Left ventricle myocardium inferior (tissue), 1 donor: ENCODE data around the gene KCNQ1. TPM values are rescaled to one million over a fixed set of nuclear protein-coding genes. Genes with fewer than 3 reads are reported as not detected.

ENCODE experiments used
- DNase-seq: peaks from one replicate; pipeline ENCODE4 v3.0.0-alpha.2; 2020
- H3K27ac ChIP-seq: fragments of 200-600 bp; replicated peaks from 2 replicates; pipeline ENCODE4 v1.8.0; 2021
- H3K27me3 ChIP-seq: fragments of 200-600 bp; 2 replicates; pipeline ENCODE4 v1.8.0; 2021; ENCODE audit warnings: low read depth
- H3K36me3 ChIP-seq: fragments of 200-600 bp; 2 replicates; pipeline ENCODE4 v1.8.0; 2021
- H3K4me1 ChIP-seq: fragments of 200-600 bp; 2 replicates; pipeline ENCODE4 v1.8.0; 2021
- H3K4me3 ChIP-seq: fragments of 200-600 bp; 2 replicates; pipeline ENCODE4 v1.8.0; 2021; ENCODE audit warnings: mild to moderate bottlenecking, moderate library complexity
- H3K9me3 ChIP-seq: fragments of 200-600 bp; replicated peaks from 2 replicates; pipeline ENCODE4 v1.8.0; 2021
- intact Hi-C: fragments of 100-400 bp; cut with micrococcal nuclease; formaldehyde crosslinking; loops from one replicate; pipeline ENCODE4 v1.11.0; 2022
- total RNA-seq: library from RNA; stranded (reverse); fragmentation: NEBNext Ultra II Directional; extraction: Animal tissue kit (Norgen Biotek cat#: 25700); gene quantifications from one replicate; pipeline ENCODE4 v1.2.1, GENCODE V29; 2021
- TF ChIP-seq, protein P1 (sequence below): fragments of 200-600 bp; IDR thresholded peaks from 2 replicates; pipeline ENCODE4 v1.8.0; 2021; ENCODE audit warnings: antibody characterized with exemption, mild to moderate bottlenecking, borderline replicate concordance
- donor health status: DM: no; HTN: yes; CAD: no; lungs with severe emphysema.

Gene KCNQ1
- total RNA-seq, 1 donor from 2014 or later, result 41.8 TPM

DNA sequence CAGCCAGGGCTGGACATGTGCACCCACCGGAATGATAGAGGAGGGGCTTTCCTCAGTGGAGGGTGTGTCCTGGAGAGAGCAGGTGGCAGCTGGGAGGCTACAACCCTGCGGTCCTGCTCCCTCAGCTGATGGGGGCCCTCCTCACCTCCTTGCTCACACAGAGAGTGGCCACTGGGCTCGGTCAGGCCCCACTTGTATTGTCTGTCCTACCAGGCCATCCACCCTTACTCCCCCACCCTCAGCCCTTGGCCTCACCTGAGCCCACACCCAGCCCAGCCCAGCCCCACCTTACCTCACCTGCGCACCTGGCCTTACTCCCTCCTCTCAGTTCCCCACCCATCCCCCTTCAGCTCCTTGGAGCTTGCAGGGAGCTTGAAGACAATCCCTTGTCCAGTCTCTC is 3.6 kb upstream of the KCNQ1 start:
- TF ChIP-seq, protein P1, sequence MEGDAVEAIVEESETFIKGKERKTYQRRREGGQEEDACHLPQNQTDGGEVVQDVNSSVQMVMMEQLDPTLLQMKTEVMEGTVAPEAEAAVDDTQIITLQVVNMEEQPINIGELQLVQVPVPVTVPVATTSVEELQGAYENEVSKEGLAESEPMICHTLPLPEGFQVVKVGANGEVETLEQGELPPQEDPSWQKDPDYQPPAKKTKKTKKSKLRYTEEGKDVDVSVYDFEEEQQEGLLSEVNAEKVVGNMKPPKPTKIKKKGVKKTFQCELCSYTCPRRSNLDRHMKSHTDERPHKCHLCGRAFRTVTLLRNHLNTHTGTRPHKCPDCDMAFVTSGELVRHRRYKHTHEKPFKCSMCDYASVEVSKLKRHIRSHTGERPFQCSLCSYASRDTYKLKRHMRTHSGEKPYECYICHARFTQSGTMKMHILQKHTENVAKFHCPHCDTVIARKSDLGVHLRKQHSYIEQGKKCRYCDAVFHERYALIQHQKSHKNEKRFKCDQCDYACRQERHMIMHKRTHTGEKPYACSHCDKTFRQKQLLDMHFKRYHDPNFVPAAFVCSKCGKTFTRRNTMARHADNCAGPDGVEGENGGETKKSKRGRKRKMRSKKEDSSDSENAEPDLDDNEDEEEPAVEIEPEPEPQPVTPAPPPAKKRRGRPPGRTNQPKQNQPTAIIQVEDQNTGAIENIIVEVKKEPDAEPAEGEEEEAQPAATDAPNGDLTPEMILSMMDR, result no peak
- Histone ChIP-seq H3K36me3 (no peaks in the 10 kb centered on the region), H3K27ac (no peak overlapping the region), H3K27me3 (peaks cover 31% of the 10 kb centered on the region), H3K9me3 (peaks cover 16% of the 10 kb centered on the region), H3K4me3 (no peak overlapping the region), H3K4me1 (peaks cover 16% of the 10 kb centered on the region)
- no peak for DNase-seq
- intact Hi-C loops, result no loop called here

DNA sequence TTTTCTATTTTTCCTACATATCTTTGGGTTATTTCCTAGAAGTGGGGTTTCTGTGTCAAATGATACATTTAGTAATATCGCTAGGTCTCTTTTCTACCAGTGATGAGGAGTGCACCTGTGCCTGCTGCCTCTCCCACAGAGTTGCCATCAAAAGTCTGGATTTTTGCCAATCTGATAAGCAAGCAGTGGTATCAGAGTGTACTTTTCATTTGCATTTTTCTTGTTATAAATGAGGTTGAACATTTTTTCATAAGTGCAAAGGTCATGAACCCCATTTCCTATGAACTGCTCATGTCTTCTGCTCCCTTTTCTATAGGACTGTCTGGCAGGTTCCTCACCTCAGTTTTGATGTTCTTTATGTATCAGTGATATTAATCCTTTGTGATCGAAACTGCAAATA is 2.2 kb upstream of the KCNQ1 start:
- intact Hi-C loops, result no loop called here
- DNase-seq, result no peak
- TF ChIP-seq, protein P1, result no peak
- Histone ChIP-seq H3K9me3 (peaks cover 16% of the 10 kb centered on the region), H3K4me1 (peaks cover 30% of the 10 kb centered on the region), H3K27me3 (peaks cover 27% of the 10 kb centered on the region), H3K36me3 (no peaks in the 10 kb centered on the region), H3K27ac (no peak overlapping the region), H3K4me3 (no peak overlapping the region)

DNA sequence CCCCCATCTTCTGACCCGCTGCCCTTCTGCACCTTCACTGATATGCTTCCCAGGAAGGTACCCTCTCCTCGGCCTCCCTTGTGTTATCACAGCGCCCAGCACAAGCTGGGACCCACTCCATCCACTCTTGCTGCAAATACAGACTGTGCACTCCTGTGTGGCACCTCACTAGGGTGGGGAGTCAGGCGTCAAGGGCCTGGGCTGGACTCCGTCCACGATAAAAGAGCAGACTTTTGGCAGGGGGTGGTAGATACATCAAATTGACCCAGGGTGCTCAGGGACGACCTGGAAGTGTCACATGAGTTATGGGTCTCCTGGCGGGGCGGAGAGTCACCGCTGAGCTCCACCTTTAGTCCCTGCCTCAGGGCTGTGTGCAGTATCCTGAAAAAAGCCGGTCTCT is 1.4 kb upstream of the KCNQ1 start:
- Histone ChIP-seq H3K4me1 (peaks cover 38% of the 10 kb centered on the region), H3K36me3 (no peaks in the 10 kb centered on the region), H3K9me3 (peaks cover 16% of the 10 kb centered on the region), H3K27me3 (peaks cover 27% of the 10 kb centered on the region), H3K4me3 (no peak overlapping the region), H3K27ac (no peak overlapping the region)
- DNase-seq, result no peak
- TF ChIP-seq, protein P1, result no peak
- intact Hi-C loops, result no loop called here

DNA sequence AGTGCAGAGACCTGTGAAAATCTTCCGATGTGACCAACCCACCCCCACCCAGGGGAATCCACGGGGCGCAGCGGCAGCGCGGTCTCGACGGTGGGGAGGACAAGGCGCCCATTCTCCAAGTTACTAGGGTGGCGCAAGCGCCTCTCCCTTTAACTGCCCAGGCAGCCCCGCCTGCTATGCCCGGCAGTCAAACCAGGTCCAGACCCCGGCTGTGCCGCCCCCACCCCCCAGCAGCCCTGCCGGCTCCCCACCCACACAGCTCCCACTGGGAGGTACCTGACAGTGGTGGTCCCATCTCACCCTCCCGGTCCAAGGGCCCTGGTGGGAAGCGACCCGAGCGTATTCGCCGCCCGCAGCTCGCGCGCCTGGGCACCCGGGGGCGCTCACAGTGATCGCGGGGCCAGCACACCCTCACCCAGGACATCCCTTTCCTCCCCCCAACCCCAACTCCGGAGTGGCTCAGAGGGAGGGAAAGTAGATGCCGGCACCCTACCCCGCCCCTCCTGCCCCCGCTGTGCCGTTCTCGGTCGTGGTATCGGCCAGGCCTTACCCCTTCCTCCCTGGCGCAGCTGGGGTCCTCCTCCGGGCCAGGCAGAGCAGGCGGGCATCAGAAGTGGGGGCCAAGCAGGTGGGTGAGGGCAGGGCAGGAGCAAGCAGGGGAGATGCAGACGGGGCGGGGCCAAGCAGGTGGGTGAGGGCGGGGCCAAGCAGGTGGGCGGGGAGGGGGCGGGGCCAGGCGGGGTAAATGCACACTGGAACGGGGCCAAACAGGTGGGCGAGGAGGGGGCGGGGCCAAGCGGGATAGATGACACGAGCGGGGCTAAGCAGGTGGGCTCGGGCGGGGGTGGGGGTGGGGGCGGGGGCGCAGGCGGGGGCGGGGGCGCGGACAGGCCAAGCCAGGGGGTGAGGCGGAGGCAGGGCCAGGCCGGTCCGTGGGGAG is 657 bp upstream of the KCNQ1 start, which contains the start of gene TRPM5:
TSS of gene TRPM5 (minus strand) at position 634 of the 940 bp plus-strand sequence. CDS start 21,478 bp downstream, outside the sequence.
- peaks cover 32% of the 10 kb centered on the region for H3K27me3 ChIP-seq
- intact Hi-C loops, result no loop called here
- peak within 1 kb of the TSS; percentile 55 for H3K27ac ChIP-seq
- TF ChIP-seq, protein P1, result no peak
- H3K36me3 ChIP-seq, result no peaks in the 10 kb centered on the region
- peaks cover 8% of the 10 kb centered on the region for H3K9me3 ChIP-seq
- peak within 1 kb of the TSS; percentile 66 for H3K4me3 ChIP-seq
- DNase-seq, result no peak
- peaks cover 45% of the 10 kb centered on the region for H3K4me1 ChIP-seq

DNA sequence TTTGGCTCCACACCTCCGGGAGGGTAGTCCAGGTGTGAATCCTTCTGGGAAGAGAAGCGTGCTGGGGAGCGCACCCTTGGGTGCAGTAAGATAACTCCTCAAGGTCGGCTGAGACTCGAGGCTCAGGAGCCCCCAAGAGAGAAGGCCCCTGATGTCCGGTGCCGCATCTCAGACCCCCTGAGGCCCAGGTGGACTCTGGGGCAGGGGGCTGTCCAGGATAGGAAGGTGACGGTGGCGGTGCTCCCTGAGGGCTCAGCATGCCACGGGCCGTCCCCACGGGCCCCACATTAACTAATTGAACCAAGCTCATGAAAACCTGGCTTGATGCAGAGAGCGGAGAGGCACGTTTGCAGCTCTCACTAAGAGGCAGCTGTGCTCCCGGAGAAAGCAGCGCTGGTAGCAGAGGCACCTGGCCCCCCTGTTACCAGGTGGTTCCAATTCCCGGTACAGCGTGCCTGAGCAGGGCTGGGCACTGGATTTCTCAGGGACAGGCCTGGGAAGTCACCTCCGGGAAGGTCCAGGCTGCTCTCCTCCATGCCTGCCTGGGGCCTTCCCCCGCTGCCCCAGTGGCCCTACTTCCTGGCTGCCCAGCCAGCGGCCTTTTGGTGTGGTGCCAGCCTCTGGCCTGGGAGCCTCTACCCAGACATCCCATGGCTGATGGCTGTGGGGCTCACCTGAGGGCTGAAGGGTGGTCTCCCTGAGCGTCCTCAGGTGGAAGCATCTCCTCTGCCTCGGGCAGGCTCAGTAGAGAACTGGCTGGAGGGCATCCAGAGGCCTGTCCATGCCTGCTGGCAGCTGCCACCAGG is 1.1 kb downstream of the KCNQ1 start:
- DNase-seq, result no peak
- peak overlapping the region; percentile 55 for H3K27ac ChIP-seq
- H3K36me3 ChIP-seq, result no peaks in the 10 kb centered on the region
- H3K4me3 ChIP-seq, result peak overlapping the region; percentile 66
- H3K9me3 ChIP-seq, result no peaks in the 10 kb centered on the region
- H3K4me1 ChIP-seq, result peaks cover 53% of the 10 kb centered on the region
- intact Hi-C loops, result no loop called here
- TF ChIP-seq, protein P1, result no peak
- peaks cover 28% of the 10 kb centered on the region for H3K27me3 ChIP-seq
